ENCODE measurements around the gene PLEKHF1.
"Not testable (repeated sequence)": the region's sequence is repeated elsewhere in the genome, so short reads cannot be mapped to it uniquely, and the experiment has no call there.

PLEKHF1 gene

DNA sequence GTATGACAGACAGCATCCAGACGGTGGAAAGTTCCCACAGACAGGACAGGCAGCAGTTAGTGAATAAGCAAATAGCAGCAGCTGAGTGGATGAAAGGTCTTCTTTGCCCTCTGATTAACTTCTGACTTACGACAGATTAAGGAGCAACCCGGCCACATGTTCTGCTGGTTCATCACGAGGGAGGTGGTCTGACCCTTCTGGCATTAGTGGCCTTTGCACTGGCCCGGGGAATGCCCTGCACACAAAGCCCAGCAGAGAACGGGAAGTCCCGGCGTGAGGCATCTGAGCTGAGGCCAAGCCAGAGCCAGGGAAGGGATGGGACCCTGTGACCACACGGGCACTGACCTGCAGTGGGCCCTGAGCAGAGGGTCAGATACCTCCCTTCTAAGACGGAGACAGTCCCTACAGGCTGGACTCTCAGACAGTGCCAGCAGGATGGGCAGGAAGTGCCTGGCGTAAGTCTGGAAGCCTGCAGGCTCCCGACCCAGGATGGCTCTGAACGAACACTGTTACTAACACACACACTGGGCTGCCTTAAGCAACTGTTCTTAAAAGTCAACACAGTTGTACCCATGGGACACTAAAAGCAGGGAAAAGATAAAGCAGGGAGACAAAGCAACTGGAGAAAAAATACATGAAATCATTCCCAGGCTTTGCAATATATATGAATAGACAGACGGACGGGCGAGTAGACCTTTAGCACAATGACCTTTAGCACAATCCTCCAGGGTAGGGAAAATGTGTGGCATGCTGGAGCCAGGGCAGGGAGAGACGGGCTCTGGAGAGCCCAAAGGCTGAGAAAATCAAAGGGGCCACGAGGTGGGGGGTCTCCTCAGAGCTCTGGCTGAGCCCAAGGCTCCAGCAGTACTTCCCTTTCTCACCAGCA is 43.5 kb downstream of the PLEKHF1 start:
- TF ChIP-seq, protein P1, sequence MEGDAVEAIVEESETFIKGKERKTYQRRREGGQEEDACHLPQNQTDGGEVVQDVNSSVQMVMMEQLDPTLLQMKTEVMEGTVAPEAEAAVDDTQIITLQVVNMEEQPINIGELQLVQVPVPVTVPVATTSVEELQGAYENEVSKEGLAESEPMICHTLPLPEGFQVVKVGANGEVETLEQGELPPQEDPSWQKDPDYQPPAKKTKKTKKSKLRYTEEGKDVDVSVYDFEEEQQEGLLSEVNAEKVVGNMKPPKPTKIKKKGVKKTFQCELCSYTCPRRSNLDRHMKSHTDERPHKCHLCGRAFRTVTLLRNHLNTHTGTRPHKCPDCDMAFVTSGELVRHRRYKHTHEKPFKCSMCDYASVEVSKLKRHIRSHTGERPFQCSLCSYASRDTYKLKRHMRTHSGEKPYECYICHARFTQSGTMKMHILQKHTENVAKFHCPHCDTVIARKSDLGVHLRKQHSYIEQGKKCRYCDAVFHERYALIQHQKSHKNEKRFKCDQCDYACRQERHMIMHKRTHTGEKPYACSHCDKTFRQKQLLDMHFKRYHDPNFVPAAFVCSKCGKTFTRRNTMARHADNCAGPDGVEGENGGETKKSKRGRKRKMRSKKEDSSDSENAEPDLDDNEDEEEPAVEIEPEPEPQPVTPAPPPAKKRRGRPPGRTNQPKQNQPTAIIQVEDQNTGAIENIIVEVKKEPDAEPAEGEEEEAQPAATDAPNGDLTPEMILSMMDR (IDR thresholded peaks at IDR 0.05; ENCODE audit: low read depth, low read length), result no peak
- H3K27ac ChIP-seq, result no peak overlapping the region
- peaks cover 17% of the 10 kb centered on the region for H3K36me3 ChIP-seq
- H3K27me3 ChIP-seq (ENCODE audit: insufficient read depth, low read depth, severe bottlenecking), result no peaks in the 10 kb centered on the region
- DNase-seq, result peak; percentile 28
- H3K9me3 ChIP-seq (ENCODE audit: severe bottlenecking), result no peaks in the 10 kb centered on the region
- no peak overlapping the region for H3K4me3 ChIP-seq (ENCODE audit: low read depth, low read length)

- not testable (repeated sequence) for H3K9me3 ChIP-seq (ENCODE audit: severe bottlenecking); H3K27ac ChIP-seq; H3K27me3 ChIP-seq (ENCODE audit: insufficient read depth, low read depth, severe bottlenecking); DNase-seq; H3K4me3 ChIP-seq (ENCODE audit: low read depth, low read length)
- H3K36me3 ChIP-seq, result peaks cover 17% of the 10 kb centered on the region
These were observed 44.2 kb downstream of the PLEKHF1 start for GRCh38 chr19:29709440-29709798.

GRCh38 chr19:29711584-29712132 is 46.4 kb downstream of the PLEKHF1 start:
- Histone ChIP-seq H3K27me3 (ENCODE audit: insufficient read depth, low read depth, severe bottlenecking) (no peaks in the 10 kb centered on the region), H3K4me3 (ENCODE audit: low read depth, low read length) (no peak overlapping the region), H3K27ac (no peak overlapping the region), H3K9me3 (ENCODE audit: severe bottlenecking) (no peaks in the 10 kb centered on the region), H3K36me3 (peaks cover 5% of the 10 kb centered on the region)
- TF ChIP-seq, protein P1 (IDR thresholded peaks at IDR 0.05; ENCODE audit: low read depth, low read length), result no peak
- DNase-seq, result no peak

- TF ChIP-seq, protein P1 (IDR thresholded peaks at IDR 0.05; ENCODE audit: low read depth, low read length), result no peak
- DNase-seq, result no peak
- Histone ChIP-seq H3K36me3 (no peaks in the 10 kb centered on the region; the same call in none of the 2 replicates), H3K4me3 (ENCODE audit: low read depth, low read length) (no peak overlapping the region), H3K27me3 (ENCODE audit: insufficient read depth, low read depth, severe bottlenecking) (no peaks in the 10 kb centered on the region), H3K27ac (no peak overlapping the region), H3K9me3 (ENCODE audit: severe bottlenecking) (no peaks in the 10 kb centered on the region)
These were observed 47.7 kb downstream of the PLEKHF1 start for GRCh38 chr19:29712744-29713516.

DNA sequence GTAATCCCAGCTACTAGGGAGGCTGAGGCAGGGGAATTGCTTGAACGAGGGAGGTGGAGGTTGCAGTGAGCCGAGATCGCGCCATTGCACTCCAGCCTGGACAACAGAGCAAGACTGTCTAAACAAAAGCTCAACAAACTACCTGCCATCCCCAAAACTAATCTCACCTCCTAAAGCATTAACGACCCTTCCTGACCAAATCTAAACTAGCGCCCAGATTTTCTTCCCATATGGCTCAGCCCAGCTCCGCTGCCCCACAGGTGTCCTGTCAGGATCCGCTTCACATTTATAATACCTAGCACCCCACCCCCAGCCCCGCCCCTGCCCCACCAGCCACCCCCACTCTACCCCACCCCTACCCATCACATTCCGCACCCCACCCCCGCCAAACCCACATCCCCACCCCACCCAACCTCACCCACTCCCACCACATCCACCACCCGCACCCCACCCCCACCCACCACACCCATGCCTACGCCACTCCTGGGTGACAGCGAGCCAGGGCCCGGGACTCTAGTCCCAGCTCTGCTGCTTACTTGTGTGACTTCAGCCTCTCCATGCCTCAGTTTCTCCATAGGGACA is 49.2 kb downstream of the PLEKHF1 start:
- peak; percentile 23 for DNase-seq
- peak overlapping the region; percentile 79 for H3K27ac ChIP-seq
- H3K27me3 ChIP-seq (ENCODE audit: insufficient read depth, low read depth, severe bottlenecking), result no peaks in the 10 kb centered on the region
- H3K36me3 ChIP-seq, result no peaks in the 10 kb centered on the region; the same call in none of the 2 replicates
- no peaks in the 10 kb centered on the region for H3K9me3 ChIP-seq (ENCODE audit: severe bottlenecking)
- H3K4me3 ChIP-seq (ENCODE audit: low read depth, low read length), result peak overlapping the region; percentile 96
- TF ChIP-seq, protein P1 (IDR thresholded peaks at IDR 0.05; ENCODE audit: low read depth, low read length), result no peak

Data from WERI-Rb-1 (cell line).